GM18909 (cell line): Measurements from ENCODE around the gene PON3.

Source experiments
- ATAC-seq: cut with Tn5 transposase; IDR thresholded peaks from one replicate; pipeline ENCODE4 v1.9.1; 2021; ENCODE audit warnings: mild to moderate bottlenecking; ENCODE audit not compliant: unreplicated experiment, poor library complexity

The PON3 gene

DNA sequence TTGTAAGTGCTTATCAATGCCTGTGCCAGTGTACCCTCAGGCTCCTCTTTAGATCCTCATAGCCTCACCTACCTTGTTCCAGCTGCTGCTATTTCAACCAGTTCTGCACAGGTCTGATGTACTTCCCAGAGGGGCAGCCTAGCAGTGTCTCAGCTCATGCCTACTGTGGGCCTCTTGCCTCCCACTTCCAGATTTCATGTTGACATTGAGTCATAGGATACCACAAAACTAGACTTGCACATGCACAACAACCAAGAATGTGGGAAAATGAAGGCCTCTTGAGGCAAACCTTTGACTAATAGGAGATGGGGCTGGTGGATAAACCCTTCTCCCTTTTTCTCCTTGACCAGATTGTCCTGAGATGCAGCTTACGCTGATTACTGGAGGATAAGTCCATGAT, 31.0 kb downstream of the PON3 start:
- ATAC-seq: no peak

GRCh38 chr7:95357623-95358022, 38.6 kb downstream of the PON3 start:
- no peak for ATAC-seq

- no peak for ATAC-seq
Measured at GRCh38 chr7:95342642-95343307, 53.4 kb downstream of the PON3 start.

- ATAC-seq: no peak
Measured at GRCh38 chr7:95342029-95342428, 54.1 kb downstream of the PON3 start.

GRCh38 chr7:95340491-95340890, 55.7 kb downstream of the PON3 start:
- ATAC-seq: no peak

- no peak for ATAC-seq
Measured at GRCh38 chr7:95338832-95339231, 57.3 kb downstream of the PON3 start.

GRCh38 chr7:95335093-95335492, 61.1 kb downstream of the PON3 start:
- no peak for ATAC-seq

GRCh38 chr7:95334447-95334846, 61.7 kb downstream of the PON3 start:
- no peak for ATAC-seq

DNA sequence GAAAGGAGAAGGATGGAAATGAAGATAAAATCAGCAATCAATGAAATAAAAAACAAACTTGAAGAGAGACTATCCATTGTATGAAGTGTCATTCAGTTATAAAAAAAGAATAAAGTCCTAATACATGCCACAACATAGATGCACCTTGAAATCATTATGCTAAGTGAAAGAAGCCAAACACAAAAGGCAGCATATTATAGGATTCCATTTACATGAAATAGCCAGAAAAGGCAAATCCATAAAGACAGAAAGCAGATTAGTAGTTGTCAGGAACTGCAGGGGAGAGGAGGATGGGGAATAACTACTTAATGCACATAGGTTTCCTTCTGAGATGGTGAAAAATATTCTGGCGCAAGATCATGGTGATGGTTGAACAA, 65.2 kb downstream of the PON3 start:
- ATAC-seq: peak; percentile 46

DNA sequence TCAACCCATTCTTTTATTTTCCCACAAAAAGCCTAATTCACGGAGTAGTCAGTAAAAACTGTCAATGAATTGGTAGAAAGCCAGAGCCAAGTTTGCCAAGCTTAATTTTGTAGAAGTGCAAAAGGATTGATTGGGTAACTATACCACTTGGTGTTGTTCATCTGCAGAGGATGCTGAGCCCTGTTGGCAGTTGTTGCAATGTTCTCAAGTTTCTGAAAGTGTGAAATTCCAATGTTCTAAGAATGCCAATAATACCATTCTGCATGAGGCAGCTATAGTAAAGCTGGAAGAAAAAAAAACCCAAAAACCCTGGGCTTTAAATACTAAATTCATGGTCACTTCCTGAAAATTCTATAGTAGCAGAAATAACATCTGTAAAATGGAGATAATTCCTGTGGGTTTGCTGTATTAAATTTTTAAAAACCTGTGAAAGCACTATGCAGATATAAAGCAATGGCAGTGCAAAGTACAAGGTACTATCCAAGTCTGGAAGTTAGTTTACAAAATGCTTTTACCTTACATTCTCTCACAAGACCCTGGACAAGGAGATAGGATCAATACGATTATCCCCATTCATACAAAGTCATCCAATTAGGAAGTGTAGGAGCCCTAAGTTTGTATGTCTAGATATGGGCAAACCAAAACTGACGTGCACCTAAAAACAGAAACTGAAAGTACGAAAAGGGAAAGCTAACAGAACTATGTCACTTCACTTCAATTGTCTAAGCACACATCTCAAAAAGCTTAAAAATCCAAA, 65.8 kb downstream of the PON3 start:
- peak; percentile 98 for ATAC-seq

- no peak for ATAC-seq
Measured at GRCh38 chr7:95327356-95327755, 68.8 kb downstream of the PON3 start.

GRCh38 chr7:95324431-95324830, 71.7 kb downstream of the PON3 start, which contains the start of gene PON1:
Gene PON1 (minus strand): TSS chr7:95324532. CDS start chr7:95324475, 57 bp downstream.
- peak; percentile 86 for ATAC-seq

- no peak for ATAC-seq
Measured at GRCh38 chr7:95323410-95324129, 72.6 kb downstream of the PON3 start.

DNA sequence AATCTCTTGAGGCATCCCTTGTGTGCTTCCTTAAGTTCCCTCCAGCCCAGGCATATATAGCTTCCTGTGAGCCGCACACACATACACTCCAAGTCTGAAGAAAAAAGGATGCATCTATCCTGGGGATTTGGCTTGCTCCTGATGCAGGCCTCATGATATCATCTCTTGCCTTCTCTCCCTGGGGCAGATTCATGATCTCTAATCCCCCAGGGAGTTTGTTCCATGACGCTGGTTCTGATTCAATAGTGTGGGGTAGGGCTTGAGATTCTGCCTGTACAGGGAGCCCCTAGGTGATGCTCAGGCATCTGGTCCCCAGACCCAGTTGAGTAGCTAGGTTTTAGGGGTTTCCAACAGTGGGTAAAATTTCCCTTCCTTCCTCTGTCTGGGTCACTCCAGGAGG, 73.3 kb downstream of the PON3 start:
- ATAC-seq: no peak

DNA sequence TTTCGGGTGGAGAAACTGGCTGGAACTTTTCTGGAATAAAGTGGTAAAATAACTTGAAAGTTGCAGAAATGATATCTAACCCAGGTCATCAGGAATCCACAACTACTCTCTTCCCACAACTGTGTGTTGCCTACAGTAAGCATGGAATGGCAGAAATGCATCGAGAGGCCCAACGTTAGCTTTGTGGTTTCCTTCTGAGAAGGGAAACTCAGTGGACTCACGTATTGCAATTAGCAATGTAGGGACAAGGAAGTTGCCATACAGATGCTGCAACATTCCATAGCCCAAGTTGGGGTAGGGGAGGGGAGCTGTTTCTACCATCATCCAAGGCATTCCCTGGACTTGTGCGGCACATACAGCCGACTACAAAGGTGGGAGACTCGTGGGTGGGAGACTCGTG, 73.8 kb downstream of the PON3 start:
- no peak for ATAC-seq

DNA sequence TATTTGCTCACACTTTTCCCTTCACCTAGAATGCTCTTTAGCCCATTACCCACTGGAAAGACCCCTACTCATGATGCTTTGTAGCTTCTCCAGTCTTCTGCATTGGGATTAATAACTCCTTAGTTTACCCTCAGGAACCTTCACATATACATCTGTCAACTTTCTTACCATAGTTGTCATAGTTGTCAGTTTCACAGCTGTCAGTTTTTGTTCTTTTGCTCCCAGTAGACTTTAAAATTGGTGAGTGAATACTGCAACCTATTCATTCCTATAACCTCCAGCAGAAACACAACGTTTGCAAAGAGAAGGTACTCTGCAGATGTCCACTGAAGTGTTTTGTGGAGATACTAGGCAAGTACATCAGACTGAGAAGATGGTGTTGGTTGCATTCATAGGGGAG, 74.5 kb downstream of the PON3 start:
- ATAC-seq: no peak

GRCh38 chr7:95320651-95321050, 75.5 kb downstream of the PON3 start:
- no peak for ATAC-seq

GRCh38 chr7:95319570-95319969, 76.6 kb downstream of the PON3 start:
- no peak for ATAC-seq

DNA sequence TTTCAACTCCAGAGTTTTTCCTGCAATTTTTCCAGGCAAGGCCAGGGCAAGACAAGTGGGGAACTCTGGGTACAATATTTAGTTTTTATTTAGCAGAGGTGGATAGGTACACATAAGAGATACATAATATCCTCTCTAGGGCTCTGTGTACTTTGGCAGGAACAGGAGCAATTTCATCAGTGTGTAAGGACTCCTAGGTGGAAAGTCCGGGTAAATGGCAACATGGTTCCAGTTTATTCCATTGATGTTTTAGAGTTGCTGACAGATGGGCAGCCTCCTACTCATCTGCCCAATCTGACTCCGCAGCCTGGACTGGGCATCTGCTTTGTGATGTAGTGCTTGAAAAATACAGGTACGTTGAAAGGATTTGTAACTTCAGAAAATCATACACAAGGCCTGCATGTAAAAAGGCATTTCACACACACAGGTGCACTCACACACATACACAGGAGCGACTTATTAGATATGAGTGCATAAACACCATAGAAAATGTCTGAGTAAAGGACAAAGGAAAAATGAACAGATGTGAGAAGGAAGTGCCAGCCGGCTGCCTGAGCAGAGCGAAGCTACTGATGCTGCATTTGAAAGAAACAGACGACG, 77.6 kb downstream of the PON3 start:
- ATAC-seq: no peak

DNA sequence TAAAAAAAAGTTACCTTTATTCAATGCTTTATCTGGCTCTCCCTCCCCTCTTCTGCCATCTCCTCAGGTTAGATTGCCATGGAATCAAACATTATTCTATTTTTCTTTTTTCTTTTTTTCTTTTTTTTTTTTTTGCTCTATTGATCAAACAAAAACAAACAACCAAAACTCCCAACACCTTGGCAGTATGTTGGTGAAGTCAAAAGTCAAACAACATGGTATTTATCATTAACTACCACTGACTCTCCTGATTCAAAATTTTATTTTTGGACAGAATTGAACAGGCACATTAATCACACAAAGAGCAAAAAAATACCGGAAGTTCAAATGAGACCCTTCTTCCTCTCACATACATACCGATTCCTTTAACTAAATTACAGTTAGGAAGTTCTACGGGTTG, 78.2 kb downstream of the PON3 start:
- no peak for ATAC-seq

- no peak for ATAC-seq
Measured at GRCh38 chr7:95317546-95317945, 78.6 kb downstream of the PON3 start.
